Loucy (cell line): ENCODE measurements around the gene PAFAH1B2.

Experiments used
- CTCF ChIP-seq: fragments of 200-600 bp; sonication (generic); conservative IDR thresholded peaks from 2 replicates; pipeline ENCODE4 v1.5.1; 2014; ENCODE audit warnings: mild to moderate bottlenecking, antibody characterized with exemption, low read length
- EZH2phosphoT487 ChIP-seq: fragments of 200-600 bp; IDR thresholded peaks from 2 replicates; pipeline ENCODE4 v1.6.1; 2018; ENCODE audit warnings: antibody characterized with exemption, mild to moderate bottlenecking, moderate library complexity, borderline replicate concordance

GRCh38 chr11:117095284-117096161 lies 48.6 kb upstream of the PAFAH1B2 start:
- TF ChIP-seq CTCF, result no peak
- TF ChIP-seq EZH2phosphoT487, result no peak
